Measurements from ENCODE around the gene HSD17B4. TPM values are rescaled to one million over a fixed set of nuclear protein-coding genes. Genes with fewer than 3 reads are reported as not detected.
A peak's percentile ranks its signal among the peaks of the same experiment; 100 is the strongest.
"Not testable (repeated sequence)": the region's sequence is repeated elsewhere in the genome, so short reads cannot be mapped to it uniquely, and the experiment has no call there.

Gene HSD17B4
- total RNA-seq, 1 experiment from 2014 or later: 142 TPM

GRCh38 chr5:119432674-119433237 lies 19.5 kb upstream of the HSD17B4 start:
- H3K9me3 ChIP-seq (ENCODE audit: control insufficient read depth in 1 of 2, insufficient read depth in 1 of 2, low read depth in 1 of 2, low read length in 2 of 2); H3K36me3 ChIP-seq (ENCODE audit: control insufficient read depth in 1 of 2, insufficient read depth in 2 of 2, low read length in 2 of 2); H3K4me2 ChIP-seq (ENCODE audit: low read length); RAD21 ChIA-PET (ENCODE audit: low non-redundant PET in 1 of 2, low total read pairs in 2 of 2, uncharacterized antibody in 2 of 2, unreplicated experiment in 2 of 2); DNase-seq (ENCODE audit: low read depth, low spot score); H3K4me3 ChIP-seq (replicated peaks in 1 of 2; ENCODE audit: low read depth in 1 of 2, low read length in 2 of 2); intact Hi-C loops (cut with micrococcal nuclease); ATAC-seq; POLR2A ChIA-PET; H3K27me3 ChIP-seq (ENCODE audit: insufficient read depth, low read length); H3K79me2 ChIP-seq (ENCODE audit: insufficient read depth, low read length); H3K4me1 ChIP-seq (ENCODE audit: control insufficient read depth in 1 of 2, insufficient read depth in 2 of 2, low read length in 2 of 2); H3K27ac ChIP-seq (ENCODE audit: low read depth, low read length); H4K20me1 ChIP-seq (ENCODE audit: insufficient read depth); H3K9ac ChIP-seq (ENCODE audit: low read length); H3K9me2 ChIP-seq (ENCODE audit: insufficient read depth); BruUV-seq (replicated peaks); H2AFZ ChIP-seq (ENCODE audit: low read depth, low read length, poor library complexity, severe bottlenecking): not testable (repeated sequence)
- CTCF ChIA-PET: interaction anchor here (1.4 kb wide), 1 partner anchor 445 kb away, joined by 3 read pairs; the partner anchor contains the start of gene DTWD2

- ChIA-PET RAD21 (ENCODE audit: low non-redundant PET in 1 of 2, low total read pairs in 2 of 2, uncharacterized antibody in 2 of 2, unreplicated experiment in 2 of 2) (no interaction called here), POLR2A (no interaction called here)
- no TSS peak for BruUV-seq (replicated peaks)
- TF ChIP-seq SP1 (IDR thresholded peaks at IDR 0.05; ENCODE audit: low read depth) (no peak), SIN3A (IDR thresholded peaks at IDR 0.05; ENCODE audit: low read depth) (no peak), ZNF274 (IDR thresholded peaks at IDR 0.05; ENCODE audit: low read depth, low read length) (no peak), MAX (IDR thresholded peaks at IDR 0.05) (no peak), RAD21 (IDR thresholded peaks at IDR 0.05; ENCODE audit: low read depth) (peak; percentile 60), ZFX (IDR thresholded peaks at IDR 0.05) (no peak), POLR2A (IDR thresholded peaks at IDR 0.05; ENCODE audit: borderline replicate concordance, extremely low read depth, insufficient read depth, insufficient read length) (no peak), YY1 (IDR thresholded peaks at IDR 0.05; ENCODE audit: extremely low read depth, insufficient replicate concordance, low read depth, low read length) (no peak), TCF7L2 (IDR thresholded peaks at IDR 0.05; ENCODE audit: borderline replicate concordance, extremely low read depth, insufficient read depth, insufficient read length) (no peak), CBX3 (IDR thresholded peaks at IDR 0.05; ENCODE audit: low read depth) (no peak), FOSL1 (IDR thresholded peaks at IDR 0.05; ENCODE audit: low read depth) (no peak), CEBPB (IDR thresholded peaks at IDR 0.05; ENCODE audit: low read depth) (no peak), JUND (IDR thresholded peaks at IDR 0.05) (no peak), CTCF (IDR thresholded peaks at IDR 0.05 in 2 of 3, conservative IDR thresholded peaks at IDR 0.05 in 1 of 3; ENCODE audit: borderline replicate concordance in 1 of 3, insufficient read depth in 1 of 3, low read depth in 2 of 3, low read length in 2 of 3) (peak; percentile 25 to 65 (median 64); a peak in 4 of 6 replicates), REST (IDR thresholded peaks at IDR 0.05; ENCODE audit: low read depth) (no peak)
Measured at GRCh38 chr5:119435436-119436132, 16.7 kb upstream of the HSD17B4 start.

More at GRCh38 chr5:119435436-119436132, 16.7 kb upstream of the HSD17B4 start:
- no peaks in the 10 kb centered on the region for H3K27me3 ChIP-seq (ENCODE audit: insufficient read depth, low read length)
- no peaks in the 10 kb centered on the region for H3K4me1 ChIP-seq (ENCODE audit: control insufficient read depth in 1 of 2, insufficient read depth in 2 of 2, low read length in 2 of 2)
- CTCF ChIA-PET: no interaction called here
- H2AFZ ChIP-seq (ENCODE audit: low read depth, low read length, poor library complexity, severe bottlenecking): no peak overlapping the region
- H3K36me3 ChIP-seq (ENCODE audit: control insufficient read depth in 1 of 2, insufficient read depth in 2 of 2, low read length in 2 of 2): no peaks in the 10 kb centered on the region
- H4K20me1 ChIP-seq (ENCODE audit: insufficient read depth): no peaks in the 10 kb centered on the region
- intact Hi-C loops (cut with micrococcal nuclease): no loop called here
- peak; percentile 66 for ATAC-seq
- H3K4me3 ChIP-seq (replicated peaks in 1 of 2; ENCODE audit: low read depth in 1 of 2, low read length in 2 of 2): no peak overlapping the region
- no peak overlapping the region for H3K4me2 ChIP-seq (ENCODE audit: low read length)
- no peaks in the 10 kb centered on the region for H3K9me2 ChIP-seq (ENCODE audit: insufficient read depth)
- no peak for DNase-seq (ENCODE audit: low read depth, low spot score)
- no peaks in the 10 kb centered on the region for H3K9me3 ChIP-seq (ENCODE audit: control insufficient read depth in 1 of 2, insufficient read depth in 1 of 2, low read depth in 1 of 2, low read length in 2 of 2)
- no peak overlapping the region for H3K27ac ChIP-seq (ENCODE audit: low read depth, low read length)
- H3K79me2 ChIP-seq (ENCODE audit: insufficient read depth, low read length): no peaks in the 10 kb centered on the region
- no peak overlapping the region for H3K9ac ChIP-seq (ENCODE audit: low read length)

All from HCT116 (cell line).